Esophagus squamous epithelium (tissue), 5 donors: Measurements from ENCODE around the gene HP1BP3. TPM values are rescaled to one million over a fixed set of nuclear protein-coding genes. Genes with fewer than 3 reads are reported as not detected.

Source experiments
- DNase-seq: peaks from one replicate; lab custom pipeline; 2025; lab: John Stamatoyannopoulos, UW
- H3K27ac ChIP-seq, 4 donors: fragments of 200-600 bp; sonication (generic); one replicate each; pipeline ENCODE4 v1.5.1; 2016 to 2019; ENCODE audit warnings: mild to moderate bottlenecking in 1 of 4
- H3K27me3 ChIP-seq, 4 donors: fragments of 200-600 bp; sonication (generic); 1 replicate in 3 of 4; 2 replicates in 1 of 4; pipeline versions ENCODE4 v1.5.1 to v1.6.0; 2017 to 2021; ENCODE audit warnings: antibody characterized with exemption in 1 of 4
- H3K36me3 ChIP-seq, 3 donors: fragments of 200-600 bp; sonication (generic); one replicate each; pipeline ENCODE4 v1.5.1; 2016 to 2019
- H3K4me1 ChIP-seq, 3 donors: fragments of 200-600 bp; sonication (generic); one replicate each; pipeline ENCODE4 v1.5.1; 2017 to 2019
- H3K4me3 ChIP-seq, 4 donors: fragments of 200-600 bp; sonication (generic); 1 replicate in 3 of 4; 2 replicates in 1 of 4; pipeline ENCODE4 v1.5.1; 2016 to 2019; ENCODE audit warnings: mild to moderate bottlenecking in 2 of 4, moderate library complexity in 1 of 4
- H3K9me3 ChIP-seq, 3 donors: fragments of 200-600 bp; sonication (generic); one replicate each; pipeline ENCODE4 v1.5.1; 2016 to 2019
- POLR2A ChIP-seq, 4 donors: fragments of 450-650 bp; IDR thresholded peaks; one replicate each; pipeline ENCODE4 v1.6.1; 2017; ENCODE audit warnings: antibody characterized with exemption in 4 of 4, mild to moderate bottlenecking in 4 of 4, moderate library complexity in 3 of 4
- WGBS, 2 donors: methylation state at CpG; one replicate each; pipeline ENCODE4 v1.1.5; 2018; 5-methylcytosine and 5-hydroxymethylcytosine counted together
- intact Hi-C: fragments of 100-400 bp; cut with DNase I; formaldehyde crosslinking; loops from one replicate; pipeline ENCODE4 v1.15.0; 2022
- total RNA-seq, 4 donors: library from RNA; depleted of rRNA; stranded (reverse); fragments of >200 nt; gene quantifications; one replicate each; pipeline ENCODE4 v1.1.0, GENCODE V29; 2016
- TF ChIP-seq, protein P1 (sequence below), 6 experiments: fragments of 450-650 bp in 4 of 6; fragments of 200-600 bp in 2 of 6; sonication (generic) in 2 of 6; IDR thresholded peaks; one replicate each; pipeline ENCODE4 v1.5.1; 2016 to 2019; ENCODE audit warnings: antibody characterized with exemption in 6 of 6, mild to moderate bottlenecking in 4 of 6, moderate library complexity in 4 of 6
- donor health status: DM: yes; HTN: yes; CAD: no.

HP1BP3 gene
- total RNA-seq, 4 donors from 2014 or later, result 81.4 to 225 (median 140) TPM

DNA sequence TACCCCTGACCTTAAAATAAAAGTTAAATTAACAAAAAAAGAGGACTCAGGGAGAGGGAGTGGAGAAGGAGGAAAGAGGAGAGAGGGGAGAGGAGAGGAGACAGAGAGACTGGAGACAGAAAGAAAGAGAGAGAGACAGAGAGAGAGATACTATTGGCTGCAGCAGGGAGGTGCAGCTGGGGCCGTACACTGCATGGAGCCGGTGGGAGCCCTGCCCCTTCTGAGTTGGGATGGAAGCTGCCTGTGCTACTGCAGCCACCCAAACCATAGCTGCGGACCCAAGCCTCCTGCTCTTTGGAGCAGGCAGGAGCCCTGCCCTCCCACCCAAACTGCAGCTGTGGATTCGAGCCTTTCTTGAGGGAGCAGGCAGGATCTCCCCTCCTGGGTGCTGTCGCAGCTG lies 32.7 kb upstream of the HP1BP3 start:
- Histone ChIP-seq H3K9me3 (no peaks in the 10 kb centered on the region), H3K4me3 (no peak overlapping the region), H3K27ac (no peak overlapping the region), H3K36me3 (peaks cover 0 to 62% (median 5%) of the 10 kb centered on the region in 3 donors), H3K27me3 (no peaks in the 10 kb centered on the region), H3K4me1 (no peaks in the 10 kb centered on the region)
- intact Hi-C loops, result no loop called here
- TF ChIP-seq, protein P1, sequence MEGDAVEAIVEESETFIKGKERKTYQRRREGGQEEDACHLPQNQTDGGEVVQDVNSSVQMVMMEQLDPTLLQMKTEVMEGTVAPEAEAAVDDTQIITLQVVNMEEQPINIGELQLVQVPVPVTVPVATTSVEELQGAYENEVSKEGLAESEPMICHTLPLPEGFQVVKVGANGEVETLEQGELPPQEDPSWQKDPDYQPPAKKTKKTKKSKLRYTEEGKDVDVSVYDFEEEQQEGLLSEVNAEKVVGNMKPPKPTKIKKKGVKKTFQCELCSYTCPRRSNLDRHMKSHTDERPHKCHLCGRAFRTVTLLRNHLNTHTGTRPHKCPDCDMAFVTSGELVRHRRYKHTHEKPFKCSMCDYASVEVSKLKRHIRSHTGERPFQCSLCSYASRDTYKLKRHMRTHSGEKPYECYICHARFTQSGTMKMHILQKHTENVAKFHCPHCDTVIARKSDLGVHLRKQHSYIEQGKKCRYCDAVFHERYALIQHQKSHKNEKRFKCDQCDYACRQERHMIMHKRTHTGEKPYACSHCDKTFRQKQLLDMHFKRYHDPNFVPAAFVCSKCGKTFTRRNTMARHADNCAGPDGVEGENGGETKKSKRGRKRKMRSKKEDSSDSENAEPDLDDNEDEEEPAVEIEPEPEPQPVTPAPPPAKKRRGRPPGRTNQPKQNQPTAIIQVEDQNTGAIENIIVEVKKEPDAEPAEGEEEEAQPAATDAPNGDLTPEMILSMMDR (IDR thresholded peaks at IDR 0.05), result no peak
- no peak for TF ChIP-seq POLR2A (IDR thresholded peaks at IDR 0.05)
- no peak for DNase-seq
- 88% methylated on average over 2 to 3 of the region's 5 CpGs for WGBS, 2 donors

DNA sequence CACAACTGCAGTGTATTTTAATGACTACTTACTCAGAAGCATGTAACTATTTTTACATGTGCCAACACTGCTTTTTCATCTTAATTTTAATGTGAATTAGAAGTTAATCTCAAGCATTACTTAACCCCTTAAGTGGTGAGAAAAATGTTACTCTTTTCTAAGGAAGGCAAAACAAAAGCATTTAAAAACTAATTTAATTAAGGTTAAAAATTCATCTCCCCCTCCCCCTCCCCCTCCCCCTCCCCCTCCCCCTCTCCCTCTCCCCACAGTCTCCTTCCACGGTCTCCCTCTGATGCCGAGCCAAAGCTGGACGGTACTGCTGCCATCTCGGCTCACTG lies 27.4 kb upstream of the HP1BP3 start:
- DNase-seq, result no peak
- TF ChIP-seq, protein P1 (IDR thresholded peaks at IDR 0.05), result no peak
- no peak for TF ChIP-seq POLR2A (IDR thresholded peaks at IDR 0.05)
- peaks cover 0 to 35% (median 0%) of the 10 kb centered on the region in 3 donors for H3K36me3 ChIP-seq
- no peak overlapping the region for H3K4me3 ChIP-seq
- intact Hi-C loops, result no loop called here
- no peaks in the 10 kb centered on the region for H3K9me3 ChIP-seq
- no peaks in the 10 kb centered on the region for H3K27me3 ChIP-seq
- WGBS, 2 donors, result no CpG with 5 or more reads among the region's 4 CpGs
- H3K27ac ChIP-seq, result no peak overlapping the region
- no peaks in the 10 kb centered on the region for H3K4me1 ChIP-seq

DNA sequence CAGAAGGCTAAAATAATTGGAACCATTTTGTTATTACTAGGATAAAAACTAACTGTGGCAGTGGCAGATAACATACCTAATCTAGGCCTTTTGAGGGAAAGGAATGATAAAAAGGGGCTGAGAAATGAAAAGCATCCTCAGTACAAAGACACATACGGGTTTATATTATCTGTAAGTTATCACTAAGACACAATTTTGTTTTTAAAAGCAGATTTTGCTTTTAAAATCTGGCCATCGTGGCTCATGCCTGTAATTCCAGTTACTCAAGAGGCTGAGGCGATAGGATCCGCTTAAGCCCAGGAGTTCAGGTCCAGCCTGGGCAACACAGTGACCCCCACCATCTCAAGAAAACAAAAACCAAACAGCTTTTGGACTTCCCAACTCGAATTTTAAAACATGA lies 24.8 kb upstream of the HP1BP3 start:
- WGBS, 2 donors, result 94 to 95% methylated on average over 5 of the region's 5 CpGs
- intact Hi-C loops, result no loop called here
- no peaks in the 10 kb centered on the region for H3K9me3 ChIP-seq
- no peaks in the 10 kb centered on the region for H3K4me1 ChIP-seq
- DNase-seq, result no peak
- no peaks in the 10 kb centered on the region for H3K27me3 ChIP-seq
- no peak overlapping the region for H3K27ac ChIP-seq
- TF ChIP-seq, protein P1 (IDR thresholded peaks at IDR 0.05), result no peak
- TF ChIP-seq POLR2A (IDR thresholded peaks at IDR 0.05), result no peak
- peaks cover 0 to 47% (median 0%) of the 10 kb centered on the region in 3 donors for H3K36me3 ChIP-seq
- no peak overlapping the region for H3K4me3 ChIP-seq

DNA sequence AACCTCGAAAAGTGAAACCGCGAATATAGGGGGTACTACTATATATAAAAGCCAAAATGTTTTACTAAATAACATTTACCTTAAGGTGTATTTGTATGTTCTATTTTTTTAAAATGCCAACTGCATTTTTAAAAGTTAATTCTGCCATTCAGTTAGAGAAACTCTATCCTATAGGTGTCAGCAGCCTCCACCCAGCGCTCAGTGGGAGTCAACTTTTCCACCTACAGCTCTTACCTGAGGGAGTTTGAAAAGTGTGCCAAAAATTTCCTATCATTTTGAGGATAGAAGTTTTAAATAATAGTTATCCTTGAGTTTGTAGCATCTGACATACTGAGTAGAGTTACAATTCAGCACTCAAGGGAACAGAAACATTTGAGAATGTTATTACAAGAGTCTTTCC lies 6.1 kb upstream of the HP1BP3 start:
- intact Hi-C loops, result no loop called here
- Histone ChIP-seq H3K27ac (no peak overlapping the region), H3K36me3 (no peaks in the 10 kb centered on the region), H3K4me1 (peaks cover 0 to 3% (median 0%) of the 10 kb centered on the region in 3 donors), H3K4me3 (no peak overlapping the region), H3K27me3 (no peaks in the 10 kb centered on the region), H3K9me3 (no peaks in the 10 kb centered on the region)
- DNase-seq, result no peak
- TF ChIP-seq POLR2A (IDR thresholded peaks at IDR 0.05), result no peak
- TF ChIP-seq, protein P1 (IDR thresholded peaks at IDR 0.05), result no peak
- 95 to 98% methylated on average over 4 of the region's 4 CpGs for WGBS, 2 donors

DNA sequence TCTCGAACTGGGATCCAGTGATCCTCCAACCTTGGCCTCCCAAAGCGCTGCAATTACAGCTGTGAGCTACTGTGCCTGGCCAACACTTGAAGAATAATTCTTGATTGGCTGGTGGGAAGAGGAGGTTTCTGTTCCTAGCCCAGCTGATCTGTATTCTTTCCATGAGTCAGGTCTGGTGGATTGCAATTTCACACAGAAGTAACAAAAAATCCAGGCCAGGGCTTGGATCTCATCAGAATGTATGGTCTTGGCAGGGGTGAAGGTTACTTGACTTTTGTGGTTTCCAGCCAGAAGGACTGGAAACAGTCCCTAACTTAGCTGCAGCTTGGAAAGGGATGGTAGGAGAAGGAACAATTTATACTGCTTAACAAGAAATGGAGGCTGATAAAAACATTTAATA lies 5.1 kb upstream of the HP1BP3 start:
- Histone ChIP-seq H3K9me3 (no peaks in the 10 kb centered on the region), H3K36me3 (no peaks in the 10 kb centered on the region), H3K4me3 (no peak overlapping the region), H3K4me1 (peaks cover 0 to 9% (median 0%) of the 10 kb centered on the region in 3 donors), H3K27ac (no peak overlapping the region), H3K27me3 (no peaks in the 10 kb centered on the region)
- intact Hi-C loops, result no loop called here
- no peak for DNase-seq
- no peak for TF ChIP-seq POLR2A (IDR thresholded peaks at IDR 0.05)
- TF ChIP-seq, protein P1 (IDR thresholded peaks at IDR 0.05), result no peak
- 79 to 90% methylated on average over 2 of the region's 2 CpGs for whole genome bisulfite sequencing, 2 donors
